DOHH2 (cell line): ENCODE results near the gene EHMT1.

ENCODE experiments used
- EZH2phosphoT487 ChIP-seq: fragments of 200-600 bp; sonication (generic); IDR thresholded peaks from 2 replicates; pipeline ENCODE4 v1.6.1; 2017; ENCODE audit warnings: borderline replicate concordance, mild to moderate bottlenecking, antibody characterized with exemption, low read length, moderate library complexity, mixed read lengths
- TF ChIP-seq, protein P1 (sequence below): fragments of 200-600 bp; sonication (generic); IDR thresholded peaks from one replicate; pipeline ENCODE4 v1.5.1; 2014; ENCODE audit warnings: antibody characterized with exemption, mild to moderate bottlenecking, low read depth, low read length; ENCODE audit not compliant: poor library complexity, severe bottlenecking

DNA sequence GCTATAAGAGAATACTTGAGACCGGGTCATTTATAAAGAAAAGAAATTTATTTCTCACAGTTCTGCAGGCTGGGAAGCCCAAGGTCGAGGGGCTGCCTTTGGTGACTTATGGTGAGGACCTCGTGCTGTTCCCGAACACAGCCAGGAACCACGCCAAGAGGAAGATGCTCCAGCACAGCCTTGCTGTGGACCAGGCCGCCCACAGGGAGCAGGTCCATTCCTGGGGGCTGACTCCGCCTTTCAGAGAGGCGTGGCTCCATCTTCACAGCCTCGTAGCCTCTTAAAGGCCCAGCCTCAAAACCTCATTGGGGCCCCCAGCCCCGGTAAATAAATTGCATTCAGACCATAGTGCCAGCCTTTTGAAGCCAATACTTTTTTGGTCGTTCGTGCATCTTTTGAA lies 165.2 kb downstream of the EHMT1 start:
- TF ChIP-seq, protein P1, sequence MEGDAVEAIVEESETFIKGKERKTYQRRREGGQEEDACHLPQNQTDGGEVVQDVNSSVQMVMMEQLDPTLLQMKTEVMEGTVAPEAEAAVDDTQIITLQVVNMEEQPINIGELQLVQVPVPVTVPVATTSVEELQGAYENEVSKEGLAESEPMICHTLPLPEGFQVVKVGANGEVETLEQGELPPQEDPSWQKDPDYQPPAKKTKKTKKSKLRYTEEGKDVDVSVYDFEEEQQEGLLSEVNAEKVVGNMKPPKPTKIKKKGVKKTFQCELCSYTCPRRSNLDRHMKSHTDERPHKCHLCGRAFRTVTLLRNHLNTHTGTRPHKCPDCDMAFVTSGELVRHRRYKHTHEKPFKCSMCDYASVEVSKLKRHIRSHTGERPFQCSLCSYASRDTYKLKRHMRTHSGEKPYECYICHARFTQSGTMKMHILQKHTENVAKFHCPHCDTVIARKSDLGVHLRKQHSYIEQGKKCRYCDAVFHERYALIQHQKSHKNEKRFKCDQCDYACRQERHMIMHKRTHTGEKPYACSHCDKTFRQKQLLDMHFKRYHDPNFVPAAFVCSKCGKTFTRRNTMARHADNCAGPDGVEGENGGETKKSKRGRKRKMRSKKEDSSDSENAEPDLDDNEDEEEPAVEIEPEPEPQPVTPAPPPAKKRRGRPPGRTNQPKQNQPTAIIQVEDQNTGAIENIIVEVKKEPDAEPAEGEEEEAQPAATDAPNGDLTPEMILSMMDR = no peak
- no peak for TF ChIP-seq EZH2phosphoT487
